WI38 (cell line): ENCODE results near the gene CNIH2.
A peak's percentile ranks its signal among the peaks of the same experiment; 100 is the strongest.

Experiments used
- H3K4me3 ChIP-seq: 2 replicates; pipeline ENCODE4 v1.5.1; 2011; ENCODE audit warnings: low read depth, mild to moderate bottlenecking, control low read depth, low read length
- CTCF ChIP-seq: IDR thresholded peaks from 2 replicates; pipeline ENCODE4 v1.5.1; 2012; ENCODE audit warnings: low read depth, mild to moderate bottlenecking, control low read depth, low read length

The CNIH2 gene

GRCh38 chr11:66313321-66314185 lies 35.6 kb downstream of the CNIH2 start:
- peak; percentile 20 for TF ChIP-seq CTCF
- H3K4me3 ChIP-seq: peak overlapping the region; percentile 58

- no peak for TF ChIP-seq CTCF
- peak overlapping the region; percentile 58 for H3K4me3 ChIP-seq
Measured at GRCh38 chr11:66314186-66314501, 36.2 kb downstream of the CNIH2 start.

GRCh38 chr11:66314561-66315497 lies 36.9 kb downstream of the CNIH2 start:
- TF ChIP-seq CTCF: no peak
- H3K4me3 ChIP-seq: peak overlapping the region; percentile 58

GRCh38 chr11:66315498-66315885 lies 37.5 kb downstream of the CNIH2 start:
- H3K4me3 ChIP-seq: peak overlapping the region; percentile 58
- no peak for TF ChIP-seq CTCF

GRCh38 chr11:66315921-66316811 lies 38.2 kb downstream of the CNIH2 start:
- H3K4me3 ChIP-seq: peak overlapping the region; percentile 58
- no peak for TF ChIP-seq CTCF

- TF ChIP-seq CTCF: no peak
- peak within 1 kb of the TSS; percentile 58 for H3K4me3 ChIP-seq
Measured at GRCh38 chr11:66316849-66317251, 38.9 kb downstream of the CNIH2 start, which contains the start of gene CD248. CD248 (minus strand) TSS chr11:66317044; CDS start chr11:66317027, 17 bp downstream.
